HG03108 (cell line): ENCODE data around the gene VAMP7.
"Not testable (repeated sequence)": the region's sequence is repeated elsewhere in the genome, so short reads cannot be mapped to it uniquely, and the experiment has no call there.

Source experiments
- ATAC-seq: cut with Tn5 transposase; IDR thresholded peaks from one replicate; pipeline ENCODE4 v1.9.1; 2021; ENCODE audit warnings: moderate library complexity; ENCODE audit not compliant: unreplicated experiment

Gene VAMP7

GRCh38 chrX:155986995-155987394 is 105.8 kb downstream of the VAMP7 start:
- ATAC-seq = not testable (repeated sequence)

DNA sequence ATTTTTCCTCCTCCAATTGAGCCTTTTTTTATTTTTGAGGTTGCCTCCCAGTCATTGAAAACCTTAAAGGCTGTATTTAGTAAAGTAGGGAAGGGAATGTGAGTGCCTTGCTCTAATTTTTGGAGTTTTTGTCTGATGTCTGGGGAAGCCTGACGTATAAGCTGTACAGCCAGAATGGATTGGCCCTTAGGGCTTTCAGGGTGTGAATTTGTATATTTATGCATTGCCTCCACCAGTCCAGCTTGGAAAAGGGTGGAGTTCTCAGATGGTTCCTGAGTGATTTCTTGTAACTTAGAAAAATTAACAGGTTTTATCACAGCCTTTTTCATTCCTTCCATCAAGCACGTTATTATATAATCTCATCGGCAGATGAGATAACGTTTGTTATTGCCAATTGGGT is 107.7 kb downstream of the VAMP7 start:
- no peak for ATAC-seq
